ENCODE measurements around the gene ATAD2B.

- TF ChIP-seq POLR2A (IDR thresholded peaks at IDR 0.05; ENCODE audit: low read length) = no peak
- TF ChIP-seq GATA1 (IDR thresholded peaks at IDR 0.05; ENCODE audit: low read depth, low read length) = no peak
Observed at GRCh38 chr2:23718931-23719700, 207.8 kb downstream of the ATAD2B start.

Data from erythroblast (primary cell).